GM12891 (cell line): Measurements from ENCODE around the gene ACOT6.

Experiments
- DNase-seq: peaks from one replicate; pipeline ENCODE4 v3.0.0; 2011; ENCODE audit warnings: low spot score; ENCODE audit not compliant: insufficient read length
- FAIRE-seq: peaks from 2 replicates; lab custom pipeline; 2011; peaks lifted over from hg19 to GRCh38; lab: Jason Lieb, UNC
- PAX5 ChIP-seq: IDR thresholded peaks from 2 replicates; pipeline ENCODE4 v1.6.1; 2011; ENCODE audit warnings: low read length, moderate library complexity, mild to moderate bottlenecking; ENCODE audit not compliant: insufficient read depth, severe bottlenecking
- POLR2A ChIP-seq: IDR thresholded peaks from 2 replicates; pipeline ENCODE4 v1.6.1; 2011; ENCODE audit warnings: low read depth, low read length, control low read depth
- POLR2AphosphoS5 ChIP-seq: IDR thresholded peaks from 2 replicates; pipeline ENCODE4 v1.6.1; 2011; ENCODE audit warnings: low read depth, low read length, control low read depth
- POU2F2 ChIP-seq: IDR thresholded peaks from 2 replicates; pipeline ENCODE4 v1.6.1; 2011; ENCODE audit warnings: low read depth, mild to moderate bottlenecking, control low read depth, low read length, moderate library complexity
- SPI1 ChIP-seq: IDR thresholded peaks from 2 replicates; pipeline ENCODE4 v1.6.1; 2011; ENCODE audit warnings: low read depth, low read length, control low read depth
- TAF1 ChIP-seq: IDR thresholded peaks from 2 replicates; pipeline ENCODE4 v1.6.1; 2011; ENCODE audit warnings: low read depth, low read length, control low read depth

ACOT6 gene

GRCh38 chr14:73607241-73607640, 5.1 kb upstream of the ACOT6 start:
- FAIRE-seq, result no peak
- TF ChIP-seq PAX5 (no peak), TAF1 (no peak), SPI1 (no peak), POU2F2 (no peak), POLR2A (no peak), POLR2AphosphoS5 (no peak)
- DNase-seq, result no peak

DNA sequence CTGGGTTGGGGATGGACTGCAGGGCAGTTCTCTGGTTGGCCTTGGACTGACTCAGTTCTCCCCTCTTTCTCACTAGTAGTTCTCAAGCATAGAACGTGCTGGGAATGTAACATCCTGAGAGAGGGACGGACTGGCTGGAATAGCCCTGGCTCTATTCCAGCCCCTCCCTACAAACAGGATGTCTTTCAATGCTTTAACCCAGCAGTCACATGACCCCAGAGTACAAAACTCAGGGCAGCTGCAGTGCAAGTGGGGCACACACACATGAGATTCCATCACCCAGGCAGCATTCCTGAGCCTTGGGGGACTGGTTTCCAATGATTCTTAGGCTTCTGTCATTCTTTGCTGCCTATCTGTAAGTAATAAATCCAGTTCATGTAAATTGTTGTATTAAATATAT, 1.6 kb upstream of the ACOT6 start:
- FAIRE-seq (no peak), DNase-seq (no peak)
- TF ChIP-seq POLR2AphosphoS5 (no peak), TAF1 (no peak), POLR2A (no peak), PAX5 (no peak), SPI1 (no peak)

- DNase-seq (no peak), FAIRE-seq (no peak)
- TF ChIP-seq POLR2A, result no peak
- no peak for TF ChIP-seq PAX5
- TF ChIP-seq TAF1, result no peak
- TF ChIP-seq POLR2AphosphoS5, result no peak
- TF ChIP-seq SPI1, result no peak
- no peak for TF ChIP-seq POU2F2
Observed at GRCh38 chr14:73613046-73613383, 698 bp downstream of the ACOT6 start.

GRCh38 chr14:73613419-73613963, 1.2 kb downstream of the ACOT6 start:
- FAIRE-seq (no peak), DNase-seq (no peak)
- TF ChIP-seq SPI1 (no peak), POLR2A (no peak), POU2F2 (no peak), TAF1 (no peak)

- no peak for TF ChIP-seq POU2F2
- TF ChIP-seq PAX5, result no peak
- TF ChIP-seq POLR2A, result no peak
- no peak for DNase-seq
- FAIRE-seq, result no peak
Observed at GRCh38 chr14:73616831-73617230, 4.5 kb downstream of the ACOT6 start.

DNA sequence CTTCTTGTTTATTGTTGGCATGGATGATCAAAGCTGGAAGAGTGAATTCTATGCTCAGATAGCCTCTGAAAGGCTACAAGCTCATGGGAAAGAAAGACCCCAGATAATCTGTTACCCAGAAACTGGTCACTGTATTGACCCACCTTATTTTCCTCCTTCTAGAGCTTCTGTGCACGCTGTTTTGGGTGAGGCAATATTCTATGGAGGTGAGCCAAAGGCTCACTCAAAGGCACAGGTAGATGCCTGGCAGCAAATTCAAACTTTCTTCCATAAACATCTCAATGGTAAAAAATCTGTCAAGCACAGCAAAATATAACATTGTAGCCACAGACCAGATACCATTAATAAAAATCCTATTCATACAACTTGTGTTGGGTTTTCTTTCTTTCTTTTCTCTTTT, 7.2 kb downstream of the ACOT6 start:
- DNase-seq (no peak), FAIRE-seq (no peak)
- no peak for TF ChIP-seq POU2F2
- no peak for TF ChIP-seq SPI1
- no peak for TF ChIP-seq TAF1
- no peak for TF ChIP-seq POLR2AphosphoS5
- no peak for TF ChIP-seq POLR2A
- no peak for TF ChIP-seq PAX5

DNA sequence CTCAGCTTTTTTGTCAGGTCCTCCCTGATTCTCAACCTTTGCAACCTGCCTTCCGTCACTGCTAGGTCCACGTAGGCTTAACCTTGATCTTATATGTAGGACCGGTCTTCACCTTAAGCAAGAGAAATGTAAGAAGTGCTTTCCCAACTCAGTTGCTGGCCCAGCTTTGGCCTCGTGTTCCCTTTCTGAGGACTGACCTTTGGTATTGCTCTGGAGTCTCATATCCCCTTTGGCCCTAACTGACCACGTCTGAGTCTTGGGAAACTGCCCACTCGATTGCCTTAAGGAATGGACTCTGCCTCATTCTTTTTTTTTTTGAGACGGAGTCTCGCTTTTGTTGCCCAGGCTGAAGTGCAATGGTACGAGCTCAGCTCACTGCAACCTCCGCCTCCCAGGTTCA, 8.0 kb downstream of the ACOT6 start:
- no peak for FAIRE-seq
- no peak for DNase-seq
- no peak for TF ChIP-seq TAF1
- no peak for TF ChIP-seq POLR2A
- no peak for TF ChIP-seq PAX5
- TF ChIP-seq SPI1, result no peak
- no peak for TF ChIP-seq POU2F2
- no peak for TF ChIP-seq POLR2AphosphoS5

- no peak for FAIRE-seq
- no peak for TF ChIP-seq TAF1
- no peak for DNase-seq
Observed at GRCh38 chr14:73623504-73624054, 11.3 kb downstream of the ACOT6 start.

GRCh38 chr14:73625706-73626105, 13.4 kb downstream of the ACOT6 start:
- no peak for DNase-seq
- no peak for FAIRE-seq
- TF ChIP-seq TAF1 (no peak), POU2F2 (no peak), POLR2AphosphoS5 (no peak), POLR2A (no peak), PAX5 (no peak), SPI1 (no peak)

GRCh38 chr14:73627151-73627558, 14.8 kb downstream of the ACOT6 start:
- no peak for FAIRE-seq
- no peak for DNase-seq
- no peak for TF ChIP-seq POLR2A
- no peak for TF ChIP-seq PAX5
- TF ChIP-seq POLR2AphosphoS5, result no peak
- no peak for TF ChIP-seq TAF1
- no peak for TF ChIP-seq POU2F2
- TF ChIP-seq SPI1, result no peak
